GM19238 (cell line): ENCODE results near the gene MEX3A.
"Not testable (repeated sequence)": the region's sequence is repeated elsewhere in the genome, so short reads cannot be mapped to it uniquely, and the experiment has no call there.

Source experiments
- DNase-seq: peaks from one replicate; pipeline ENCODE4 v3.0.0; 2011; ENCODE audit warnings: low spot score; ENCODE audit not compliant: insufficient read length

MEX3A gene

GRCh38 chr1:156080863-156081179, 1.4 kb downstream of the MEX3A start:
- DNase-seq, result no peak

GRCh38 chr1:156080241-156080862, 1.9 kb downstream of the MEX3A start:
- DNase-seq, result no peak

GRCh38 chr1:156079762-156080161, 2.5 kb downstream of the MEX3A start:
- no peak for DNase-seq

GRCh38 chr1:156078728-156079127, 3.5 kb downstream of the MEX3A start:
- no peak for DNase-seq

- no peak for DNase-seq
Measured at GRCh38 chr1:156077430-156077760, 4.9 kb downstream of the MEX3A start.

- DNase-seq, result peak; percentile 64
Measured at GRCh38 chr1:156076609-156077429, 5.4 kb downstream of the MEX3A start.

- DNase-seq, result no peak
Measured at GRCh38 chr1:156075775-156076204, 6.5 kb downstream of the MEX3A start.

- no peak for DNase-seq
Measured at GRCh38 chr1:156075162-156075561, 7.1 kb downstream of the MEX3A start.

- no peak for DNase-seq
Measured at GRCh38 chr1:156074661-156075060, 7.6 kb downstream of the MEX3A start.

- DNase-seq, result no peak
Measured at GRCh38 chr1:156073740-156074139, 8.5 kb downstream of the MEX3A start.

- no peak for DNase-seq
Measured at GRCh38 chr1:156073110-156073687, 9.1 kb downstream of the MEX3A start.

- DNase-seq, result no peak
Measured at GRCh38 chr1:156072251-156072650, 10.0 kb downstream of the MEX3A start.

- not testable (repeated sequence) for DNase-seq
Measured at GRCh38 chr1:156071332-156071816, 10.9 kb downstream of the MEX3A start.

- no peak for DNase-seq
Measured at GRCh38 chr1:156070548-156070947, 11.7 kb downstream of the MEX3A start.

GRCh38 chr1:156069490-156070455, 12.5 kb downstream of the MEX3A start:
- DNase-seq, result no peak

GRCh38 chr1:156067262-156067661, 15.0 kb downstream of the MEX3A start:
- DNase-seq, result no peak

- no peak for DNase-seq
Measured at GRCh38 chr1:156065871-156066270, 16.4 kb downstream of the MEX3A start.

GRCh38 chr1:156065212-156065611, 17.1 kb downstream of the MEX3A start:
- DNase-seq, result no peak

GRCh38 chr1:156064615-156065014, 17.6 kb downstream of the MEX3A start:
- DNase-seq, result no peak

GRCh38 chr1:156063997-156064285, 18.3 kb downstream of the MEX3A start:
- DNase-seq, result no peak

- DNase-seq, result no peak
Measured at GRCh38 chr1:156062189-156062588, 20.1 kb downstream of the MEX3A start.
